Loucy (cell line): Measurements from ENCODE around the gene TRAT1.

ENCODE experiments used
- H2AFZ ChIP-seq: fragments of 200-600 bp; sonication (generic); 2 replicates; pipeline ENCODE4 v1.6.0; 2016; ENCODE audit warnings: antibody characterized with exemption, mild to moderate bottlenecking, low read length, moderate library complexity
- H3F3A ChIP-seq: fragments of 200-600 bp; 2 replicates; pipeline ENCODE4 v1.6.0; 2016; ENCODE audit warnings: antibody characterized with exemption, low read depth, mild to moderate bottlenecking
- H3K27me3 ChIP-seq: fragments of 200-600 bp; sonication (generic); 2 replicates; pipeline ENCODE4 v1.6.1; 2014; ENCODE audit warnings: low read length, mild to moderate bottlenecking; ENCODE audit not compliant: insufficient read depth, poor library complexity, severe bottlenecking
- H3K36me3 ChIP-seq: fragments of 200-600 bp; sonication (generic); 2 replicates; pipeline ENCODE4 v1.6.1; 2016; ENCODE audit warnings: low read length; ENCODE audit not compliant: insufficient read depth
- H3K4me1 ChIP-seq: fragments of 200-600 bp; sonication (generic); 2 replicates; pipeline ENCODE4 v1.5.1; 2014; ENCODE audit warnings: low read length, mild to moderate bottlenecking; ENCODE audit not compliant: insufficient read depth, poor library complexity, severe bottlenecking
- H3K4me2 ChIP-seq: fragments of 200-600 bp; sonication (generic); 2 replicates; pipeline ENCODE4 v1.6.0; 2014; ENCODE audit warnings: antibody characterized with exemption, low read length, low read depth, mild to moderate bottlenecking; ENCODE audit not compliant: poor library complexity, severe bottlenecking
- H3K4me3 ChIP-seq: fragments of 200-600 bp; sonication (generic); 2 replicates; pipeline ENCODE4 v1.5.1; 2014; ENCODE audit warnings: low read length, mild to moderate bottlenecking, mixed read lengths; ENCODE audit not compliant: poor library complexity, severe bottlenecking
- H3K79me2 ChIP-seq: fragments of 200-600 bp; sonication (generic); 2 replicates; pipeline ENCODE4 v1.6.1; 2014; ENCODE audit warnings: low read length; ENCODE audit not compliant: insufficient read depth
- H3K9ac ChIP-seq: fragments of 200-600 bp; sonication (generic); 2 replicates; pipeline ENCODE4 v1.6.0; 2014; ENCODE audit warnings: mild to moderate bottlenecking, low read depth, low read length, moderate library complexity; ENCODE audit not compliant: poor library complexity, severe bottlenecking
- H3K9me2 ChIP-seq: fragments of 200-600 bp; sonication (generic); replicated peaks from 2 replicates; pipeline ENCODE4 v1.6.1; 2016; ENCODE audit warnings: low read depth, low read length, mixed read lengths
- H3K9me3 ChIP-seq: fragments of 200-600 bp; sonication (generic); 2 replicates; pipeline ENCODE4 v1.6.1; 2014; ENCODE audit warnings: mild to moderate bottlenecking, antibody characterized with exemption, low read length, low read depth; ENCODE audit not compliant: insufficient read depth
- H4K20me1 ChIP-seq: fragments of 200-600 bp; sonication (generic); 2 replicates; pipeline ENCODE4 v1.6.0; 2014; ENCODE audit warnings: antibody characterized with exemption, low read length, mild to moderate bottlenecking; ENCODE audit not compliant: insufficient read depth, poor library complexity, severe bottlenecking
- CTCF ChIP-seq: fragments of 200-600 bp; sonication (generic); conservative IDR thresholded peaks from 2 replicates; pipeline ENCODE4 v1.5.1; 2014; ENCODE audit warnings: mild to moderate bottlenecking, antibody characterized with exemption, low read length
- EZH2phosphoT487 ChIP-seq: fragments of 200-600 bp; IDR thresholded peaks from 2 replicates; pipeline ENCODE4 v1.6.1; 2018; ENCODE audit warnings: antibody characterized with exemption, mild to moderate bottlenecking, moderate library complexity, borderline replicate concordance

TRAT1 gene

GRCh38 chr3:108838436-108838835 lies 15.8 kb downstream of the TRAT1 start:
- no peaks in the 10 kb centered on the region for H3K9me3 ChIP-seq
- H3K9ac ChIP-seq, result no peak overlapping the region
- no peaks in the 10 kb centered on the region for H3K27me3 ChIP-seq
- TF ChIP-seq CTCF (no peak), EZH2phosphoT487 (no peak)
- H4K20me1 ChIP-seq, result no peaks in the 10 kb centered on the region
- H3K4me3 ChIP-seq, result no peak overlapping the region
- no peaks in the 10 kb centered on the region for H3K9me2 ChIP-seq
- no peaks in the 10 kb centered on the region for H3F3A ChIP-seq
- H3K36me3 ChIP-seq, result peaks cover 22% of the 10 kb centered on the region; the same call in 1 of the 2 replicates
- peaks cover 12% of the 10 kb centered on the region; the same call in 1 of the 2 replicates for H3K79me2 ChIP-seq
- no peak overlapping the region for H3K4me2 ChIP-seq
- H2AFZ ChIP-seq, result no peak overlapping the region
- peaks cover 27% of the 10 kb centered on the region for H3K4me1 ChIP-seq

- H3K4me1 ChIP-seq, result no peaks in the 10 kb centered on the region
- TF ChIP-seq EZH2phosphoT487 (no peak), CTCF (no peak)
- H3F3A ChIP-seq, result no peaks in the 10 kb centered on the region
- H3K79me2 ChIP-seq, result no peaks in the 10 kb centered on the region
- H3K36me3 ChIP-seq, result peaks cover 29% of the 10 kb centered on the region; the same call in 1 of the 2 replicates
- no peaks in the 10 kb centered on the region for H3K9me2 ChIP-seq
- no peaks in the 10 kb centered on the region for H3K9me3 ChIP-seq
- H3K27me3 ChIP-seq, result no peaks in the 10 kb centered on the region
- no peaks in the 10 kb centered on the region for H4K20me1 ChIP-seq
- no peak overlapping the region for H3K4me2 ChIP-seq
- no peak overlapping the region for H3K4me3 ChIP-seq
- no peak overlapping the region for H3K9ac ChIP-seq
- no peak overlapping the region for H2AFZ ChIP-seq
Measured at GRCh38 chr3:108845709-108846293, 23.2 kb downstream of the TRAT1 start.

- no peak overlapping the region for H3K4me2 ChIP-seq
- H3K4me3 ChIP-seq, result no peak overlapping the region
- TF ChIP-seq CTCF (no peak), EZH2phosphoT487 (no peak)
- no peaks in the 10 kb centered on the region for H3K9me3 ChIP-seq
- no peaks in the 10 kb centered on the region for H3K79me2 ChIP-seq
- H3K27me3 ChIP-seq, result no peaks in the 10 kb centered on the region
- H3K4me1 ChIP-seq, result no peaks in the 10 kb centered on the region
- peaks cover 39% of the 10 kb centered on the region; the same call in 1 of the 2 replicates for H3K36me3 ChIP-seq
- no peaks in the 10 kb centered on the region for H3K9me2 ChIP-seq
- no peaks in the 10 kb centered on the region for H3F3A ChIP-seq
- H3K9ac ChIP-seq, result no peak overlapping the region
- H4K20me1 ChIP-seq, result no peaks in the 10 kb centered on the region
- H2AFZ ChIP-seq, result no peak overlapping the region
Measured at GRCh38 chr3:108847187-108847586, 24.6 kb downstream of the TRAT1 start.
